ENCODE measurements around the gene TRNP1. TPM values are rescaled to one million over a fixed set of nuclear protein-coding genes. Genes with fewer than 3 reads are reported as not detected.

TRNP1 gene
- total and polyA plus RNA-seq, 2 of the 4 experiments (the other 2 are of a cell fraction), result 63.3 to 91.6 TPM

- H3K4me2 ChIP-seq (ENCODE audit: low read depth, low read length), result no peak overlapping the region
- no peak overlapping the region for H3K56ac ChIP-seq (ENCODE audit: extremely low read depth, insufficient read depth, low read length)
- no peak overlapping the region for H2AK9ac ChIP-seq (replicated peaks; ENCODE audit: low read depth, low read length, poor library complexity)
- no peak overlapping the region for H3K27ac ChIP-seq (ENCODE audit: insufficient read depth, low read length)
- no CpG with 5 or more reads among the region's 13 CpGs for WGBS, 2 experiments (ENCODE audit: extremely low coverage in 2 of 2, insufficient read length in 1 of 2)
- H3K9ac ChIP-seq (ENCODE audit: low read depth, low read length), result no peak overlapping the region
- H2AK5ac ChIP-seq (ENCODE audit: low read depth, low read length), result no peak overlapping the region
- peaks cover 11% of the 10 kb centered on the region for H3K27me3 ChIP-seq (ENCODE audit: control insufficient read depth, insufficient read depth, low read length)
- H4K91ac ChIP-seq (ENCODE audit: insufficient read depth, low read depth, low read length), result no peak overlapping the region
- peaks cover 7% of the 10 kb centered on the region for H3K9me3 ChIP-seq (ENCODE audit: control insufficient read depth, insufficient read depth, low read length)
- no peak overlapping the region for H2BK5ac ChIP-seq (ENCODE audit: low read depth, low read length, poor library complexity, severe bottlenecking)
- H3K79me1 ChIP-seq (ENCODE audit: low read depth in 1 of 2, low read length in 2 of 2), result no peaks in the 10 kb centered on the region
- peak overlapping the region; percentile 56 for H2AFZ ChIP-seq (replicated peaks; ENCODE audit: low read length, poor library complexity)
- ATAC-seq (ENCODE audit: low read depth), result no peak
- H4K5ac ChIP-seq (ENCODE audit: low read depth, low read length), result no peak overlapping the region
- CTCF ChIA-PET, result no interaction called here
- dilution Hi-C loops (cut with HindIII; ENCODE audit: low sequenced_read_pairs, unreplicated experiment) (no loop called here), in situ Hi-C loops (cut with MboI; ENCODE audit: low sequenced_read_pairs) (no loop called here), intact Hi-C loops (cut with micrococcal nuclease) (no loop called here)
- no peak for DNase-seq
- H3K4ac ChIP-seq (ENCODE audit: low read depth, low read length), result no peak overlapping the region
- no peak for TF ChIP-seq MAFK (IDR thresholded peaks at IDR 0.05; ENCODE audit: low read depth, low read length)
- no peak for TF ChIP-seq NFE2L2 (IDR thresholded peaks at IDR 0.05; ENCODE audit: low read depth, low read length)
- TF ChIP-seq SMC3 (IDR thresholded peaks at IDR 0.05; ENCODE audit: low read depth, low read length), result no peak
- no peak for TF ChIP-seq CEBPB (IDR thresholded peaks at IDR 0.05; ENCODE audit: low read depth, low read length)
- no peak for TF ChIP-seq MAZ (IDR thresholded peaks at IDR 0.05; ENCODE audit: borderline replicate concordance, low read depth, low read length)
- TF ChIP-seq RCOR1 (IDR thresholded peaks at IDR 0.05; ENCODE audit: insufficient replicate concordance, low read length), result no peak
- no peak for TF ChIP-seq BHLHE40 (IDR thresholded peaks at IDR 0.05; ENCODE audit: low read depth, low read length)
- no peak for TF ChIP-seq ELK1 (IDR thresholded peaks at IDR 0.05; ENCODE audit: borderline replicate concordance, low read depth, low read length)
- TF ChIP-seq CHD1 (IDR thresholded peaks at IDR 0.05; ENCODE audit: low read depth, low read length), result no peak
- no peak for TF ChIP-seq MXI1 (IDR thresholded peaks at IDR 0.05; ENCODE audit: borderline replicate concordance, low read depth, low read length)
- TF ChIP-seq USF2 (IDR thresholded peaks at IDR 0.05; ENCODE audit: low read depth, low read length), result no peak
- no peak for TF ChIP-seq RAD21 (IDR thresholded peaks at IDR 0.05; ENCODE audit: low read length)
- TF ChIP-seq CTCF (conservative IDR thresholded peaks at IDR 0.05; ENCODE audit: low read depth, low read length), result no peak
- no peak for TF ChIP-seq FOS (IDR thresholded peaks at IDR 0.05; ENCODE audit: low read depth, low read length)
- no peak for TF ChIP-seq RFX5 (IDR thresholded peaks at IDR 0.05; ENCODE audit: low read depth, low read length)
- TF ChIP-seq POLR2A (IDR thresholded peaks at IDR 0.05; ENCODE audit: low read depth, low read length), result no peak
- no peaks in the 10 kb centered on the region for H3K36me3 ChIP-seq (ENCODE audit: control insufficient read depth, insufficient read depth, low read length)
- H3K18ac ChIP-seq (ENCODE audit: low read depth, low read length), result no peak overlapping the region
- peaks cover 3% of the 10 kb centered on the region; the same call in 1 of the 2 replicates for H4K20me1 ChIP-seq (ENCODE audit: insufficient read depth, low read length)
- H4K8ac ChIP-seq (ENCODE audit: low read depth in 2 of 2, low read length in 2 of 2), result no peak overlapping the region
- no peak overlapping the region for H2BK15ac ChIP-seq (ENCODE audit: low read depth, low read length)
- no peak overlapping the region for H2BK20ac ChIP-seq (ENCODE audit: low read depth, low read length)
- peaks cover 10% of the 10 kb centered on the region for H3K9me1 ChIP-seq (ENCODE audit: insufficient read depth, low read length)
- H3K14ac ChIP-seq (replicated peaks; ENCODE audit: low read depth, low read length), result no peak overlapping the region
- H2BK120ac ChIP-seq (ENCODE audit: low read depth, low read length), result no peak overlapping the region
- no peak overlapping the region for H3K23ac ChIP-seq (ENCODE audit: low read depth, low read length)
- BruUV-seq (replicated peaks), result no TSS peak
- H3K4me3 ChIP-seq (ENCODE audit: insufficient read depth, low read depth, low read length), result no peak overlapping the region
- peaks cover 21% of the 10 kb centered on the region for H3K4me1 ChIP-seq (ENCODE audit: control insufficient read depth, insufficient read depth, low read length)
- POLR2A ChIA-PET (ENCODE audit: unreplicated experiment), result no interaction called here
Observed at GRCh38 chr1:26959270-26959669, 34.2 kb upstream of the TRNP1 start.
